K562 (cell line): ENCODE results near the gene RRAD. TPM values are rescaled to one million over a fixed set of nuclear protein-coding genes. Genes with fewer than 3 reads are reported as not detected.

Experiments
- ATAC-seq: fragments of 200-7000 bp; cut with Tn5 transposase; 3 replicates; pipeline ENCODE4 v1.9.1; 2020; ENCODE audit warnings: moderate library complexity
- BruUV-seq: library from RNA; stranded (reverse); fragments of 400-500 nt; replicated peaks from 2 replicates; lab custom pipeline; 2021; lab: Mats Ljungman, UMichigan
- CTCF ChIA-PET: fragments of 300-600 bp; formaldehyde crosslinking; extraction: SDS; loops from one replicate; lab custom pipeline; 2021; ENCODE audit warnings: low intra/inter-chr PET ratio; lab: Yijun Ruan, JAX
- POLR2A ChIA-PET: fragments of 300-600, 350-650 bp; sonication (Branson Sonifier 250); formaldehyde crosslinking; extraction: SDS; loops from one replicate; lab custom pipeline; 2021; ENCODE audit warnings: antibody characterized with exemption, inconsistent platforms; lab: Yijun Ruan, JAX
- DNase-seq, 4 experiments: peaks; one replicate each; pipeline versions ENCODE4 v3.0.0 to v3.0.0-alpha.2; 2011 to 2018; ENCODE audit warnings: low spot score in 3 of 4, mixed read lengths in 3 of 4; ENCODE audit errors: extremely low read depth in 1 of 4
- FAIRE-seq: peaks from 2 replicates; lab custom pipeline; 2011; peaks lifted over from hg19 to GRCh38; lab: Jason Lieb, UNC
- H2AFZ ChIP-seq: 2 replicates; pipeline ENCODE4 v1.6.0; 2011; ENCODE audit warnings: low read depth, low read length, control low read depth, inconsistent platforms
- H3K27ac ChIP-seq: fragments of 200-600 bp; 3 replicates; pipeline ENCODE4 v1.8.0; 2011; ENCODE audit warnings: low read depth, mild to moderate bottlenecking, control low read depth, inconsistent platforms, low read length, moderate library complexity, mixed read lengths; ENCODE audit errors: extremely low read depth
- H3K27me3 ChIP-seq, 2 experiments: fragments of 300-600 bp in 1 of 2; 2 replicates in 1 of 2; 3 replicates in 1 of 2; pipeline versions ENCODE4 v1.6.0 to v1.8.0; 2011; ENCODE audit warnings: inconsistent platforms in 2 of 2, low read length in 2 of 2, mild to moderate bottlenecking in 1 of 2, mixed read lengths in 1 of 2, moderate library complexity in 1 of 2; ENCODE audit not compliant: control insufficient read depth in 2 of 2, insufficient read depth in 2 of 2
- H3K36me3 ChIP-seq: fragments of 300-600 bp; 3 replicates; pipeline ENCODE4 v1.8.0; 2011; ENCODE audit warnings: mild to moderate bottlenecking, low read length, inconsistent platforms; ENCODE audit not compliant: control insufficient read depth, insufficient read depth
- H3K4me1 ChIP-seq, 2 experiments: fragments of 200-600 bp in 1 of 2; replicated peaks in 1 of 2; 2 replicates in 1 of 2; 3 replicates in 1 of 2; pipeline versions ENCODE4 v1.5.1 to v1.8.0; 2011; ENCODE audit warnings: inconsistent platforms in 2 of 2, low read length in 2 of 2, mild to moderate bottlenecking in 1 of 2, mixed read lengths in 1 of 2, moderate library complexity in 1 of 2; ENCODE audit not compliant: control insufficient read depth in 2 of 2, insufficient read depth in 2 of 2
- H3K4me2 ChIP-seq: 2 replicates; pipeline ENCODE4 v1.6.1; 2011; ENCODE audit warnings: low read length, control low read depth, inconsistent platforms, mixed read lengths; ENCODE audit not compliant: insufficient read depth
- H3K4me3 ChIP-seq: fragments of 200-600 bp; sonication (generic), shearing (Covaris generic); 2 replicates; pipeline ENCODE4 v1.5.1; 2016; ENCODE audit warnings: control low read depth, inconsistent platforms
- H3K79me2 ChIP-seq: fragments of 200-600 bp; 3 replicates; pipeline ENCODE4 v1.8.0; 2011; ENCODE audit warnings: low read length, inconsistent platforms; ENCODE audit not compliant: control insufficient read depth, insufficient read depth
- H3K9ac ChIP-seq, 2 experiments: 2 replicates each; pipeline versions ENCODE4 v1.6.0 to v1.6.1; 2011; ENCODE audit warnings: low read depth in 2 of 2, low read length in 2 of 2, control low read depth in 1 of 2, inconsistent platforms in 1 of 2, mild to moderate bottlenecking in 1 of 2, mixed read lengths in 1 of 2; ENCODE audit not compliant: insufficient read depth in 1 of 2
- H3K9me1 ChIP-seq: one replicate; pipeline ENCODE4 v1.6.0; 2011; ENCODE audit warnings: inconsistent platforms, mild to moderate bottlenecking, low read length, moderate library complexity; ENCODE audit not compliant: control insufficient read depth, insufficient read depth
- H3K9me3 ChIP-seq: replicated peaks from 2 replicates; pipeline ENCODE4 v1.5.1; 2011; ENCODE audit warnings: low read depth, low read length, inconsistent platforms; ENCODE audit not compliant: control insufficient read depth, insufficient read depth
- H4K20me1 ChIP-seq: replicated peaks from 2 replicates; pipeline ENCODE4 v1.6.1; 2011; ENCODE audit warnings: low read length, inconsistent platforms, mixed read lengths; ENCODE audit not compliant: control insufficient read depth, insufficient read depth
- ARID1B ChIP-seq: fragments of 450-650 bp; IDR thresholded peaks from 2 replicates; pipeline ENCODE4 v1.6.1; 2016; ENCODE audit warnings: antibody characterized with exemption, mild to moderate bottlenecking, inconsistent platforms
- CBFA2T3 ChIP-seq: fragments of 450-650 bp; IDR thresholded peaks from 2 replicates; pipeline ENCODE4 v1.6.1; 2017
- FOXA1 ChIP-seq: fragments of 450-650 bp; IDR thresholded peaks from 2 replicates; pipeline ENCODE4 v1.6.1; 2016; ENCODE audit warnings: mild to moderate bottlenecking, borderline replicate concordance
- HNRNPL ChIP-seq: fragments of 200-400 bp; formaldehyde crosslinking; IDR thresholded peaks from 2 replicates; pipeline ENCODE4 v1.6.1; 2017; ENCODE audit warnings: low read depth, mild to moderate bottlenecking, low read length
- NR1H2 ChIP-seq: sonication (generic); formaldehyde crosslinking; IDR thresholded peaks from 2 replicates; pipeline ENCODE4 v1.4.0; 2020; ENCODE audit warnings: mild to moderate bottlenecking, missing genetic modification reagents
- NR2C2 ChIP-seq, 2 experiments: fragments of 200-800 bp in 1 of 2; sonication (Bioruptor generic) in 1 of 2; sonication (generic) in 1 of 2; formaldehyde crosslinking in 1 of 2; IDR thresholded peaks; 2 replicates each; pipeline versions ENCODE4 v1.6.1 to v1.8.0; 2016 to 2022; ENCODE audit warnings: mild to moderate bottlenecking in 1 of 2, missing compliant biosample characterization in 1 of 2, missing genetic modification characterization in 1 of 2, missing genetic modification reagents in 1 of 2
- RREB1 ChIP-seq: fragments of 250-450 bp; sonication (Bioruptor Pico); IDR thresholded peaks from 2 replicates; pipeline ENCODE4 v1.4.0; 2020
- XRCC5 ChIP-seq: fragments of 200-400 bp; formaldehyde crosslinking; IDR thresholded peaks from 2 replicates; pipeline ENCODE4 v1.6.1; 2017; ENCODE audit warnings: low read depth, mild to moderate bottlenecking, low read length
- ZBTB17 ChIP-seq: fragments of 450-650 bp; formaldehyde crosslinking; IDR thresholded peaks from 2 replicates; pipeline ENCODE4 v1.4.0; 2020; ENCODE audit warnings: mild to moderate bottlenecking
- ZC3H4 ChIP-seq: sonication (generic); formaldehyde crosslinking; IDR thresholded peaks from 2 replicates; pipeline ENCODE4 v1.9.0; 2021; ENCODE audit warnings: missing genetic modification reagents, borderline replicate concordance
- ZNF174 ChIP-seq: fragments of 250-450 bp; sonication (Bioruptor Pico); IDR thresholded peaks from 2 replicates; pipeline ENCODE4 v1.4.0; 2020; ENCODE audit warnings: mild to moderate bottlenecking
- ZNF77 ChIP-seq: fragments of 250-450 bp; sonication (Bioruptor Pico); IDR thresholded peaks from 2 replicates; pipeline ENCODE4 v1.5.0; 2020
- WGBS: fragments of 100-300 bp; shearing (Covaris generic); methylation state at CpG from one replicate; pipeline ENCODE4 v1.1.6; 2016; ENCODE audit warnings: low coverage, mixed read lengths; ENCODE audit not compliant: insufficient coverage; ENCODE audit errors: missing lambda C conversion rate; 5-methylcytosine and 5-hydroxymethylcytosine counted together
- in situ Hi-C: fragments of 300-500 bp; cut with MboI; formaldehyde crosslinking; loops from 4 replicates; pipeline ENCODE4 v1.15.0; 2018; ENCODE audit warnings: inconsistent platforms, mixed read lengths
- intact Hi-C: fragments of 100-400 bp; cut with micrococcal nuclease; formaldehyde crosslinking; loops from 2 replicates; pipeline ENCODE4 v1.14.2; 2022
- polyA plus RNA-seq, 8 experiments: library from polyadenylated mRNA; depleted of rRNA in 4 of 8; stranded (reverse) in 5 of 8; unstranded in 3 of 8; fragments of >200 nt; fragmentation: Nextera tagmentation in 2 of 8; fragmentation: Illumina TruSeq in 1 of 8; extraction: Ambion mirVana in 2 of 8; extraction: Trizol in 1 of 8; gene quantifications; 2 replicates each; pipeline versions ENCODE4 v1.2.1 to v1.2.3, GENCODE V29; 2011 to 2014; ENCODE audit warnings: inconsistent platforms in 1 of 8, missing spikeins in 1 of 8
- total RNA-seq, 7 experiments: library from RNA; depleted of rRNA in 6 of 7; stranded (reverse); fragments of >200 nt in 6 of 7; fragmentation: Illumina TruSeq in 2 of 7; extraction: Trizol in 2 of 7; gene quantifications; 2 replicates each; pipeline versions ENCODE4 v1.2.1 to v1.2.3, GENCODE V29; 2011 to 2021; ENCODE audit warnings: low replicate concordance in 1 of 7
- TF ChIP-seq, protein P1 (sequence below): fragments of 200-400 bp; formaldehyde crosslinking; IDR thresholded peaks from 2 replicates; pipeline ENCODE4 v1.6.1; 2017; ENCODE audit warnings: mild to moderate bottlenecking, low read depth, low read length, moderate library complexity

RRAD gene
- total and polyA plus RNA-seq, 9 of the 15 experiments (the other 6 are each of a cell fraction or from before 2014, with no cell fraction given), result 0.09 to 0.20 (median 0.13) TPM; not detected in 5

- intact Hi-C loops (no loop called here), in situ Hi-C loops (loop anchor here (25.0 kb wide), 2 partner anchors 201 to 451 kb away; partner anchors contain the start of genes B3GNT9, FBXL8, HSF4 and NOL3)
- ChIA-PET CTCF (interaction anchor here (2.1 kb wide), 1 partner anchor 54 kb away, joined by 9 read pairs; no protein-coding TSS in a partner anchor), POLR2A (interaction anchor here (0.6 to 1.1 kb wide), 8 partner anchors 8 to 484 kb away, joined by 3 to 4 read pairs (median 3); no protein-coding TSS in a partner anchor)
- Histone ChIP-seq H3K4me2 (peak within 1 kb of the TSS; percentile 64), H3K4me3 (peak within 1 kb of the TSS; percentile 30), H3K4me1 (peaks cover 0 to 7% of the 10 kb centered on the region in 2 experiments; a peak in 2 of 5 replicates), H3K9ac (peak within 1 kb of the TSS; percentile 40 to 83; a peak in 3 of 4 replicates), H3K27me3 (peaks cover 2 to 13% of the 10 kb centered on the region in 2 experiments; a peak in 2 of 5 replicates), H3K36me3 (no peaks in the 10 kb centered on the region), H3K9me1 (no peaks in the 10 kb centered on the region), H4K20me1 (no peaks in the 10 kb centered on the region), H3K27ac (no peak within 1 kb of the TSS; the same call in 2 of the 3 replicates), H3K79me2 (no peaks in the 10 kb centered on the region), H3K9me3 (no peaks in the 10 kb centered on the region), H2AFZ (peak within 1 kb of the TSS; percentile 99)
- peak; percentile 81 to 90 (median 86) for DNase-seq
- BruUV-seq, result TSS peak; percentile 80
- FAIRE-seq, result peak; percentile 99
- WGBS, result 11% methylated on average over 11 of the region's 16 CpGs
- peak; percentile 100 for ATAC-seq
- TF ChIP-seq ZNF174 (CRISPR knock-in tag) (no peak), NR2C2 (CRISPR knock-in tag; IDR thresholded peaks at IDR 0.05) (no peak), NR2C2 (tag; IDR thresholded peaks at IDR 0.05) (no peak), ARID1B (no peak), ZBTB17 (CRISPR knock-in tag) (no peak), ZC3H4 (CRISPR knock-in tag) (no peak), HNRNPL (no peak), RREB1 (CRISPR knock-in tag) (no peak), FOXA1 (no peak), NR1H2 (CRISPR knock-in tag) (no peak), CBFA2T3 (no peak), ZNF77 (no peak), XRCC5 (peak; percentile 35; the same call in 1 of the 2 replicates)
- TF ChIP-seq, protein P1, sequence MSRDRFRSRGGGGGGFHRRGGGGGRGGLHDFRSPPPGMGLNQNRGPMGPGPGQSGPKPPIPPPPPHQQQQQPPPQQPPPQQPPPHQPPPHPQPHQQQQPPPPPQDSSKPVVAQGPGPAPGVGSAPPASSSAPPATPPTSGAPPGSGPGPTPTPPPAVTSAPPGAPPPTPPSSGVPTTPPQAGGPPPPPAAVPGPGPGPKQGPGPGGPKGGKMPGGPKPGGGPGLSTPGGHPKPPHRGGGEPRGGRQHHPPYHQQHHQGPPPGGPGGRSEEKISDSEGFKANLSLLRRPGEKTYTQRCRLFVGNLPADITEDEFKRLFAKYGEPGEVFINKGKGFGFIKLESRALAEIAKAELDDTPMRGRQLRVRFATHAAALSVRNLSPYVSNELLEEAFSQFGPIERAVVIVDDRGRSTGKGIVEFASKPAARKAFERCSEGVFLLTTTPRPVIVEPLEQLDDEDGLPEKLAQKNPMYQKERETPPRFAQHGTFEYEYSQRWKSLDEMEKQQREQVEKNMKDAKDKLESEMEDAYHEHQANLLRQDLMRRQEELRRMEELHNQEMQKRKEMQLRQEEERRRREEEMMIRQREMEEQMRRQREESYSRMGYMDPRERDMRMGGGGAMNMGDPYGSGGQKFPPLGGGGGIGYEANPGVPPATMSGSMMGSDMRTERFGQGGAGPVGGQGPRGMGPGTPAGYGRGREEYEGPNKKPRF, result no peak
Measured at GRCh38 chr16:66961065-66961744, 35.9 kb upstream of the RRAD start, which contains the start of gene CES3. TSS of gene CES3 (plus strand) at chr16:66961266. CDS start at chr16:66961308, 42 bp downstream.
